ENCODE data around the gene NBPF1. TPM values are rescaled to one million over a fixed set of nuclear protein-coding genes. Genes with fewer than 3 reads are reported as not detected.
A peak's percentile ranks its signal among the peaks of the same experiment; 100 is the strongest.
"Not testable (repeated sequence)": the region's sequence is repeated elsewhere in the genome, so short reads cannot be mapped to it uniquely, and the experiment has no call there.

NBPF1 gene
- total and polyA plus RNA-seq, 9 of the 15 experiments (the other 6 are each of a cell fraction or from before 2014, with no cell fraction given) = 5.2 to 42.6 (median 24.1) TPM

GRCh38 chr1:16606666-16607432 lies 6.5 kb downstream of the NBPF1 start:
- peaks cover 25% of the 10 kb centered on the region; the same call in 1 of the 3 replicates for H3K36me3 ChIP-seq (ENCODE audit: control insufficient read depth, insufficient read depth, low read length)
- DNase-seq (ENCODE audit: extremely low read depth in 1 of 4, low spot score in 3 of 4); CTCF ChIA-PET (ENCODE audit: low intra/inter-chr PET ratio); H3K27me3 ChIP-seq (ENCODE audit: control insufficient read depth in 2 of 2, insufficient read depth in 2 of 2, low read length in 2 of 2); H3K9me3 ChIP-seq (replicated peaks; ENCODE audit: control insufficient read depth, insufficient read depth, low read depth, low read length); H3K4me2 ChIP-seq (ENCODE audit: insufficient read depth, low read length); H4K20me1 ChIP-seq (replicated peaks; ENCODE audit: control insufficient read depth, insufficient read depth, low read length); intact Hi-C loops (cut with micrococcal nuclease); H3K4me1 ChIP-seq (replicated peaks in 1 of 2; ENCODE audit: control insufficient read depth in 2 of 2, insufficient read depth in 2 of 2, low read length in 2 of 2); H3K27ac ChIP-seq (ENCODE audit: extremely low read depth, low read depth, low read length); H3K9me1 ChIP-seq (ENCODE audit: control insufficient read depth, insufficient read depth, low read length); ATAC-seq; FAIRE-seq; H3K9ac ChIP-seq (ENCODE audit: insufficient read depth in 1 of 2, low read depth in 2 of 2, low read length in 2 of 2); BruUV-seq (replicated peaks); H2AFZ ChIP-seq (ENCODE audit: low read depth, low read length); H3K79me2 ChIP-seq (ENCODE audit: control insufficient read depth, insufficient read depth, low read length); H3K4me3 ChIP-seq: not testable (repeated sequence)
- 74% methylated on average over 4 of the region's 5 CpGs for WGBS (ENCODE audit: insufficient coverage, low coverage, missing lambda C conversion rate)
- POLR2A ChIA-PET = interaction anchor here (1.3 kb wide), 1 partner anchor 9 kb away, joined by 5 read pairs; no protein-coding TSS in a partner anchor
- 0 out of 2 replicates have a peak, but pooled peaks have one; percentile 57 for TF ChIP-seq ZBTB26 (CRISPR knock-in tag; IDR thresholded peaks at IDR 0.05)
- peak; percentile 44; the same call in 1 of the 2 replicates for TF ChIP-seq ELF4 (CRISPR knock-in tag; IDR thresholded peaks at IDR 0.05)
- 0 out of 2 replicates have a peak, but pooled peaks have one; percentile 66 for TF ChIP-seq HBP1 (CRISPR knock-in tag; IDR thresholded peaks at IDR 0.05)
- TF ChIP-seq THRB (CRISPR knock-in tag; conservative IDR thresholded peaks at IDR 0.05) = peak; percentile 82; the same call in 1 of the 2 replicates
- TF ChIP-seq ZNF23 (CRISPR knock-in tag; IDR thresholded peaks at IDR 0.05) = 0 out of 2 replicates have a peak, but pooled peaks have one; percentile 28
- TF ChIP-seq DIDO1 (tag; IDR thresholded peaks at IDR 0.05; ENCODE audit: low read depth) = 0 out of 2 replicates have a peak, but pooled peaks have one; percentile 30
- TF ChIP-seq CLOCK (CRISPR knock-in tag; IDR thresholded peaks at IDR 0.05; ENCODE audit: borderline replicate concordance) = peak; percentile 15; the same call in 1 of the 2 replicates
- TF ChIP-seq ZNF512 (tag; IDR thresholded peaks at IDR 0.05) = peak; percentile 84; the same call in 1 of the 2 replicates
- in situ Hi-C loops (cut with MboI) = loop anchor here (5.0 to 25.0 kb wide), 3 partner anchors 40 to 305 kb away; partner anchors contain the start of genes CROCC and RNU1-1
